Amniotic stem cell (primary cell): Measurements from ENCODE around the gene TRIM9.
"Not testable (repeated sequence)": the region's sequence is repeated elsewhere in the genome, so short reads cannot be mapped to it uniquely, and the experiment has no call there.

Experiments
- DNase-seq: peaks from one replicate; lab custom pipeline; 2025; lab: John Stamatoyannopoulos, UW

The TRIM9 gene

GRCh38 chr14:51004352-51004800, 90.5 kb downstream of the TRIM9 start:
- DNase-seq, result no peak

- DNase-seq, result no peak
Observed at GRCh38 chr14:51002406-51002999, 92.4 kb downstream of the TRIM9 start.

DNA sequence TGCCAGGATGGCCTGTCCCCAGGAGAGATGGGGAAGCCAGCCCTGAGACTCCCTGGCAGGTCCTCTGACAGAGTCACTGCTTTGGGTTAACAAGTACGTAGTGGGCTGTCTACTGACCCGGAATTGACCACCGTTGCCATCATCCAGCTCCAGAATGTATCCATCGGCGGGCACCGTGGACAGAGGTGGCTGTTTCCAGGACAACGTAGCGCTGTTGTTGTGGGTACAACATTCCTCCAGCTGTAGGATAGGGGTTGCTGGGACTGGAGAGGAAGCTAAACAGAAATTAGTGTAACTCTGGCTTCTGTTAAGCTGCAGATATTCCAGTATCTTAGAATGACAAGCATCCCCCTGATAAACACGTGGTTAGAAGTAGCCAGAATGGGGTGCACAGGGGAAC, 94.3 kb downstream of the TRIM9 start:
- DNase-seq, result no peak

- DNase-seq, result no peak
Observed at GRCh38 chr14:50999726-51000125, 95.2 kb downstream of the TRIM9 start.

- DNase-seq, result no peak
Observed at GRCh38 chr14:50998612-50999011, 96.3 kb downstream of the TRIM9 start.

DNA sequence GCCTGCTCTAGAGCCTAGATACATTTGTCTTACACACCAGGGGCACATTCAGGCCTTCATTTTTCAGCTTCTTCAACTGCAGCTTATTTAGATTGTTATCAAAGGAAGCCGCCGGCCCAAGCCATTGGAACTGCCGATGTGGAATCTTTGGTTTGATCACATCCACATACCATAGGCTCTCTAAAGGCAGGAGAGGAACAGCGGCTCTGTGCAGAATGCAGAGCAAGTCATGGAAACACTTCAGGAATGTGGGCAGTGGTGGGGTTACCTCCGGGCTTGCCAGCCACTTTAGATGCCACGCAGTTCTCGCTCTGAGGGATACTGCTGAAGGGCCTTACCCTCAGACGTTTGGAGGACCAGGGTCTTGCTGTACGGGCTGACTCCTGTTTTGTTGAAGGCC, 97.2 kb downstream of the TRIM9 start:
- no peak for DNase-seq

DNA sequence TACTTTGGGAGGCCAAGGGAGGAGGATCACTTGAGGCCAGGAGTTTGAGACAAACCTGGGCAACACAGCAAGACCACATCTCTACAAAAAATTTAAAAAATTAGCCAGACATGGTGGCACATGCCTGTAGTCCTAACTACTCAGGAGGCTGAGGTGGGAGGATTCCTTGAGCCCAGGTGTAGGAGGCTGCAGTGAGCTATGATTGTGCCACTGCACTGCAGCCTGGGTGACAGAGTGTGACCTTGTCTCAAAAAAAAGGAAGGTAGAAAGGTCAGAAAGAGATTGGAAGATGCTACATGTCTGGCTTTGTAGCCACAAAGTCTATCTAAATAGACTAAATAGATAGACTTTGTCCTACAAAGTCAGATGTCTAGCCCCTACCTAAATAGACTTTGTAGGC, 100.7 kb downstream of the TRIM9 start:
- DNase-seq, result not testable (repeated sequence)

DNA sequence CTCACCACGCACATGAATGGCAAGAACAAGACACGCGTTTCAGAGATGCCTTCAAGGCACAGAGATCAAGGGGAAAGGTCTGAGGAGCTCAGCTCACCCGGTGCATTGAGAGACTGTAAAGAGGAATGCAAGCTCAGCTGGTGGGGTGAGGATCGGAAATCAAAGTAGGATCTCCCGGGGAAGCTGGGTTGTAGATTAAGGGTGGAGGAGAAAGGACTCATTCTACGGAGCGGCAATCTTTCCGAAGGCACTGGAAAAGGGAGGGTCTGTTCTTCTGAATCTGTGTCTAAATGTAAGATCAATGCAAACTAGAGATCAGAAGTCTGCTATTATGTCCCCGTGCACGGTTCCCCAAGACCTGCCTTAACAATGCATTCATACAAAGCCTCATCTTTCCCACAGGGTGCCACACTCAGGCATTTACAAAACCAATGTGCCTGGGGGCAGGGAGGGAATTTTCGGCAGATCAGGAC, 109.0 kb downstream of the TRIM9 start:
- no peak for DNase-seq

- no peak for DNase-seq
Observed at GRCh38 chr14:50985124-50985858, 109.6 kb downstream of the TRIM9 start.

DNA sequence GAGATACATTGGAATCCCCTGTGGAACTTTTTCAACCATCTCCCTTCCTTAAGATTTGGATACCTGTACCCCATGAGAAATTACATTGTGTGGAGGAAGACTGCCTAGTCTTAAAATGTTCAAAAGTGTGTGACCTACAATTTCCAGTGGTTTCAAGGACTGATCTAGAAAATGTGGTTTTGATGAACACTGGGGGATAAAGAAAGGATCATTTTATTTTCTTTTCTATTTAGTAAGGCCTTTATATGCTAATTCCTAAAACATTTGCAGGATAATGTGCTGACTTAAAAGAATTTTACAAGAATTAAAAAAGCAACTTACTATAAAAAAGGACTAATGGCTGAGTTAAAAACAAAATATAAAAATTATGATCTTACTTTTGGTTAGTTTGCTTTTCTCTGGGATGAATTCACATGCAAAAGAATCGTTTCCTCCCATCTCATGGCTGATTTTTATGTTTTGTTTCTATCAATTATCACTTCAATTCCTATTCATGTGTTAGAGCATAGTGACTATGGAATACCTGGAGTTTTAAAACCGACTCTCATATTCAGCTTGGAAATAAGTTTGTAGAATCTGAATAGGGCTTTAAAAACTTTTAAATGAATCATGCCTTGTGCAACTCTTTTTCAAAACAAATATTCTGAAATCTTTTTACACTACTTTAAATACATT, 110.7 kb downstream of the TRIM9 start:
- DNase-seq, result no peak

GRCh38 chr14:50979941-50980850, 114.7 kb downstream of the TRIM9 start:
- no peak for DNase-seq

DNA sequence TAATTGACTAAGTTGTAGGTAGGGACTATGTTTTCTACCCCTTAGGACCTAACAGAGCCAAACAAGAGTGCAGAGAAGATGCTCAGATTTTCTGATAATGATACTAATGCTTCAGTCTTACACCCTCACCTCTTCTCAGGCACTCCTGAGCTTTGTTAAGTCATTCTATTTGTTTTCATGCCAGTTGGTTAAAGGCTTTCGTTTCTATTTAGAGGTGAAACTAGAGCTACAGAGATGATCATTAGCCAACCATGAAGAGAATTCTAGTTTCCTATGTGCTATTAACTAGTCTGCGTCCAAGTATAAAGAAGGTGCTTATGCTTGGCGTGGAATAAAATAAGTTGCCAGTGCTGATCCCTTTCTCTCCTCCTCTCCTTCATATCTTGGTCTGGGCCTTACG, 116.0 kb downstream of the TRIM9 start:
- no peak for DNase-seq

DNA sequence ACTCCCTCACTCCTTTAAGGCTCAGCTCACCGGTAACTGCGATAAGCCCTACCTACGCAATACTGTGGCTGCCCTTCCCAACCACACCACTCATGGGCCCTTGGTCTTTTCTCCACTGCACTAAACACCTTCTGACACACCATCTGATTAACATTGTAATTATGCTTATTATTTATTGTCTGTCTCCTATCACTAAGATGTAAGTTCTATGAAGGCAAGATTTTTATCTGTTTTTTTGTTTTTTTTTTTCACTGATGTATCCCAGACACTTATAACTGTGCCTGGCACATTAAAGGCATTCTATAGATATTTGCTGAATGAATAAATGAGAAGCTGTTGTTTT, 116.4 kb downstream of the TRIM9 start:
- DNase-seq, result no peak

DNA sequence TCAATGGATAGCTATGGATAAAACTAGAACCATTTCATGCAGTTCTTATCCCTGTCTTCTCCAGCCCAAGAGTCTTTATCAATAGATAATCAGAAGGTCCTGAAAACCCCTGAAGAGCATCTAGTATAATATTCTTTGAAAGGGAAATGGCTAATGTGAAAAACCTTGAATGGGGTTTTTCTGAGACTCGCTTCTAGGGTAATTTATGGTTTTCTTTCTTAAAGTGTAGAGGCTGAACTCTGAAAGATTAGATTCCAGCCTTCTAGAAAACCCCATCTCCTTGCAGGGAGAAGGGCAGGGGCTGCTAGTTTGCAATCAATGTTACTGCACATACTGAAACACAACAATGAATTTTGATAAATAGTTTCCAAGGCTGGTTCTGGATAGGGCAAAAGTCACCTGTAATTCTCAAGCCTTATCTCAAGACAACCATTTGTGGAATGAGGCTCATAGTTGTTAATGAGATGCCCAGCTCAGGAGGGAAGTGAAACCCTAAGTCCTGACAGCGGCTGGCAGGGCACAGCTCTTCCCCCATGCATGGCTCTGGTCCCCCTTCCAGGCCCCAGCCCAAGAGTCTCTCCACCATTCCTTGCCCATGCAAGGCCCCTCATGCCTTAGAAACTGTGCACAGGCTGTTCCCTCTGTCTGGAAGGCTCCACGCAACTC, 116.9 kb downstream of the TRIM9 start:
- no peak for DNase-seq

DNA sequence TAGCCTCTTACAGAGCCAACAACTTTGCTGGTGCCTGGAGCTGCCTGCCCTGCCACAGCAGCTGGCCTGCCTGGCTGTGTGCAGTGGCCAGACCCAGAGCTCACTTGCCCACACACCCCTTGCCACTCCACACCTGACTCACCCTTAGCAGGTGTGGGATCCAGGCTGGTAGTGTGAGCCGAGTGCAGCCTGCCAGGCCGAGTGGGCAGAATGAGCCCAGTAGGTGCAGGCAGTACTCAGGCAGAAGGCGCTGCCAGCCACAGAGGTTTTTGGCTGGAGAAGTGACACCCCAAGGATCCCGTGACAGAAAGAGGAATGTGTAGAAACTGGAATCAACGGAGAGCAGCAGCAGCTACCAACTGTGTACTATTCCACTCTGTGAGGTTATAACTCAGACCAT, 120.8 kb downstream of the TRIM9 start:
- no peak for DNase-seq

GRCh38 chr14:50972734-50973133, 122.2 kb downstream of the TRIM9 start:
- no peak for DNase-seq

DNA sequence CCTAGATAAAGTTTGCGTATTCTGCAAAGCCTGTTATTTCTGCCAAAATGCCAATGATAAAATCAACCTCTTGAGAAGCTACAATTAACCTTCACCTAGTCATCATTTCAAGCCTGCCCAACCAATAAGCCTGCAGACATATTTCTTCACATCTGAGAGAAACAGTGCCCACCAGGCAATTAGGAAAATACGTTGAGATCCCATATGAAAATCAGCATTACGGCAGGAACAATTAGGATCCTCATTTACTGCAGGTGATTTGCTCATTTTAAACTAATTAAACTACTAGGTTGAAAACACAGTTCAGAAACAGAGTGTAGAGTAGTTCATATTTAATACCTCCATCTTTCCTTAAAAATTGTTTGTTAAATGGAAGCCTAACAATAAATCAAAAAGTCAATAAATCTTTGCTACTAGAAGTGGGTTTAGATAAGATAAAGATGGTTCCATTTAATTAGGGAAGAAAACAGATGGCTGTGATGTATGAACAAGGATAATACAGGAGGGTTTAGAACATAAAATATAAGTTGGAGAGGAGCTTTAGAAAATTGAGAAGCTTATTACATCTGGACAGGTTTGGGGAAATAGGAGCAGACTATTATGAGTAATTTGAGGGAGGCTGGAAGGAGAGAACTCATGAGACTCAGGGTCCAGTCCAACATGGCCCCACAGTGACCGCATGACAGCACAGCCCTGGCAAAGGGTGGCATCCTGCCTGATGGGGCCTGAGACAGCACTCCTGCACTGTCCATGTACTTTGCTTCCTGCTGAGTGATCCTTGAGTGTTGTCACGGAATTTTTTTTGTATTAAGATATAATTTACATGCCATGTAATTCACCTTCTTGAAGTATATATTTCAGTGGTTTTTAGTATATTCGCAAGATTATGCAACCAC, 123.8 kb downstream of the TRIM9 start:
- no peak for DNase-seq

DNA sequence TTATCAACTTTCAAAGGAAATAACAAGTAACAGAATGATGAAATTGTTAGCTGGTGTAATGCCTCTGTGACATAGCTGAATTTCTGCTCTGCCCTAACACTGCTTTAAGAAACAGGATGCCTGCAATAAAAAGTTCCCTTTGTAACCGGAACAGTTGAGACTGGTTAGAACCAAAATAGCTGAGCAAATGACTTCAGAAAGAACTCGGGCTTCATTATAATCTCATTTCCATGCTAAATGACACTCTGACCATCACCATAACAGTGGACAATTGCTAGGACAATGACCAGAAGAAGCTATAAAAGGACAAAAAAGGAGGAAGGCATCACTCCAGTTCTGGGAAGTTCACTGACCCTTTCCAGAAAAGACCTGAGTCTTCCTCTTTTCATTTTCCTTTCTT, 127.1 kb downstream of the TRIM9 start:
- DNase-seq, result no peak

DNA sequence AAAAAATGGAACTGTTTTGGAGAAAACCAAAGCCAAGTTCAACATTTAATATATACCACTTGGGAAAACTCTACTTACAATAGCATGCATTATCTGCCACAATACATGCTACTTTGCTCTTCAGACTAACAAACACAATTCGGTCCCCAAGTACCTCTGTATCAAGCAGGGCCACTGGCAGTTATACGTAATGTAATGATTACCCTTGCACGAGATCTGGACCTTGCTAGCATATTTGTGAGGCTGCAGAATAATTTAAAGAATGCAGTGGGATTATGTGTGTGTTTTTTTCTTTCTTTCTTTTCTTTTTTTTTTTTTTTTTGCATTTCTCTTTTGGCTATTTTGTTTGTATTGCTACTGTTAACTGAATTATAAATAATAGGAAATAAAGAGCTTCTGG, 127.8 kb downstream of the TRIM9 start:
- peak; percentile 10 for DNase-seq

GRCh38 chr14:50964683-50965390, 130.1 kb downstream of the TRIM9 start:
- DNase-seq, result peak; percentile 94
